ENCODE measurements around the gene CARD9. TPM values are rescaled to one million over a fixed set of nuclear protein-coding genes. Genes with fewer than 3 reads are reported as not detected.

CARD9 gene
- total RNA-seq, 1 donor from 2014 or later = 0.89 TPM

DNA sequence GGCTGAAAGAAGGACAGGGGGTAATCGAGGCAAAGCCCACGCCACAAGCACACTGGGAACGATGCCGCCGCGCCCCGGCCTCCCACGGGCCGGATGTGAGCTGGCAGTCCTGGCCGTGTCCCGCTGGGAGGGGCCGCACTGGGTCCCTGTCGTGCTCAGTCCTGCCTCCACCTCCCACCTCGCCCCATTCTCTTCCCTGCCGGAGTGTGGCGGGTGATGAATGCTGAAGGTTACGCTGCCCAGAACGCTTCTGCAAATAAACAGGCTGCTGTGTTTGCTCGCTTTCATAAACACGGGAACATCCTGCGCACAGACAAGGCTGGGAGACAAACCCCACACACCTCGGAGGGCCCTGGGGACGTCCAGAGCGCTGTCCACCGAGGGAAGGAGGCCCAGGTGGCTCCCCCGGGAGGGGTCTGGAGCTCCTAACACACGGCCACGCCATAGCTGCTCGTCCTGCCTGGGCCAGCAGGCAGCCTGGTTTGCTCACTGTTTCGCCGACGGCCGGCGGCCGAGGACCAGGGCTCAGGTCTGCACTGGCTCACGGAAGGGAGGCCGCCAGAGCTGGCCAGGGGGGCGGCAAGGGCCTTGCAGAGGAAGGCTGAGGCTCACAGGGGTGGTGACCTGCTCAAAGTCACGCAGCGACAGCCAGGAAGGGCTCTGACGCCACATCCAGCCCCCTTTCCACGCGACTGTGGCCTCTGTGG lies 12.3 kb downstream of the CARD9 start:
- intact Hi-C loops (cut with micrococcal nuclease) = loop anchor here (5.0 kb wide), 1 partner anchor 34 kb away; the partner anchor contains the start of gene GPSM1
- CTCF ChIA-PET = no interaction called here
- Mint-ChIP-seq H3K36me3 (ENCODE audit: low read depth) (peaks cover 20% of the 10 kb centered on the region), H3K9me3 (no peaks in the 10 kb centered on the region), H3K27me3 (no peaks in the 10 kb centered on the region), H3K4me3 (no peak overlapping the region), H3K4me1 (peaks cover 9% of the 10 kb centered on the region), H3K27ac (no peak overlapping the region)
- ATAC-seq (ENCODE audit: low read depth) (no peak), DNase-seq (no peak)
- POLR2A ChIA-PET = interaction anchor here (0.6 kb wide), 1 partner anchor 48 kb away, joined by 3 read pairs; no protein-coding TSS in a partner anchor
- TF ChIP-seq, protein P1, sequence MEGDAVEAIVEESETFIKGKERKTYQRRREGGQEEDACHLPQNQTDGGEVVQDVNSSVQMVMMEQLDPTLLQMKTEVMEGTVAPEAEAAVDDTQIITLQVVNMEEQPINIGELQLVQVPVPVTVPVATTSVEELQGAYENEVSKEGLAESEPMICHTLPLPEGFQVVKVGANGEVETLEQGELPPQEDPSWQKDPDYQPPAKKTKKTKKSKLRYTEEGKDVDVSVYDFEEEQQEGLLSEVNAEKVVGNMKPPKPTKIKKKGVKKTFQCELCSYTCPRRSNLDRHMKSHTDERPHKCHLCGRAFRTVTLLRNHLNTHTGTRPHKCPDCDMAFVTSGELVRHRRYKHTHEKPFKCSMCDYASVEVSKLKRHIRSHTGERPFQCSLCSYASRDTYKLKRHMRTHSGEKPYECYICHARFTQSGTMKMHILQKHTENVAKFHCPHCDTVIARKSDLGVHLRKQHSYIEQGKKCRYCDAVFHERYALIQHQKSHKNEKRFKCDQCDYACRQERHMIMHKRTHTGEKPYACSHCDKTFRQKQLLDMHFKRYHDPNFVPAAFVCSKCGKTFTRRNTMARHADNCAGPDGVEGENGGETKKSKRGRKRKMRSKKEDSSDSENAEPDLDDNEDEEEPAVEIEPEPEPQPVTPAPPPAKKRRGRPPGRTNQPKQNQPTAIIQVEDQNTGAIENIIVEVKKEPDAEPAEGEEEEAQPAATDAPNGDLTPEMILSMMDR (IDR thresholded peaks at IDR 0.05) = no peak

DNA sequence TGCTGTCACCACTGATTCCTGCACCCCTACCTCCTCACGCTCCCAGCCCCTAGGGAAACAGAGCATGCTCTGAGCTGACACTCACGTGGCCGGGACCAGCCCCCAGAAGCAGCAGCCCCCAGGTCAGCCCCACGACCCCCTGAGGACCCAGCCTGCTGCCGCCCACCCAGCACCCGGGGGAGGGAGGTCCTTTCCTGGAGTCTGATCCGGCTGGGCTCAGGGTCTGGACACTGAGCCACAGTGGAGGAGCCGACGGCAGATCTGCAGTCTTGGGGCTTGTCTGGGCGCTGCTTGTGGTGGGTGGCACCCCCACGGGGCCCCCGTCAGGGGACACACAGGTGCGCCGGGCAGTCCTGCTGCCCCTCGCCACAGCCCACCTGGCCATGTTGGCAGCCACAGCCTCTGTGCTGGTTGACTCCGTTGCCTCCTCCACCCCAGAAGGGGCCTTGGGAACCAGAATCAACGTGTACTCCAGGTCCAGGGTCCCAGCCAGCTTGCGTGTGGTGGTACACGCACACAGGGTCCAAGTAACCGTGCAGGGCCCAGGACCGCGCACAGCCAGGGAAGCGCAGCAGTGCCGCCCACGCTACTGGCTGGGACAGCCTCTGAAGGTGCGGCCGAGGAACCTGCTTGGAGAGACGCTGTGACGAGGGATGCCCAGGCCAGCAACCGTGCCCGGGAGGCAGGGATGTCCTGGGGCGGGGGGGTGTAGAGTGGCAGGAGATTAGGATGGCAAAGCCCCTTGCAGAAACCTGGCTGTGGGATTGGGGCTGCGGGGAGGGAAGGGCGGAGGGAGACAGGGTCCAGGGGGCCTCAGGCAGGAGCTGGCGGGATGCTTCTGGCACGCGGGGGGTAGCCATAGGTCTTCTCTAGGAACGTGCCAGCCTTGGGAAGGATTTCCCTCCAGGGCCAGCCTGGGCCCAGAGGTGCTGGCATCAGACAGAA lies 13.4 kb downstream of the CARD9 start:
- TF ChIP-seq, protein P1 (IDR thresholded peaks at IDR 0.05) = no peak
- ChIA-PET CTCF (interaction anchor here (0.8 kb wide), 1 partner anchor 1120 kb away, joined by 3 read pairs; no protein-coding TSS in a partner anchor), POLR2A (no interaction called here)
- Mint-ChIP-seq H3K4me3 (no peak overlapping the region), H3K9me3 (no peaks in the 10 kb centered on the region), H3K27me3 (no peaks in the 10 kb centered on the region), H3K4me1 (peaks cover 6% of the 10 kb centered on the region), H3K36me3 (ENCODE audit: low read depth) (peaks cover 20% of the 10 kb centered on the region), H3K27ac (no peak overlapping the region)
- intact Hi-C loops (cut with micrococcal nuclease) = loop anchor here (5.0 kb wide), 1 partner anchor 33 kb away; the partner anchor contains the start of gene GPSM1
- ATAC-seq (ENCODE audit: low read depth) (no peak), DNase-seq (no peak)

DNA sequence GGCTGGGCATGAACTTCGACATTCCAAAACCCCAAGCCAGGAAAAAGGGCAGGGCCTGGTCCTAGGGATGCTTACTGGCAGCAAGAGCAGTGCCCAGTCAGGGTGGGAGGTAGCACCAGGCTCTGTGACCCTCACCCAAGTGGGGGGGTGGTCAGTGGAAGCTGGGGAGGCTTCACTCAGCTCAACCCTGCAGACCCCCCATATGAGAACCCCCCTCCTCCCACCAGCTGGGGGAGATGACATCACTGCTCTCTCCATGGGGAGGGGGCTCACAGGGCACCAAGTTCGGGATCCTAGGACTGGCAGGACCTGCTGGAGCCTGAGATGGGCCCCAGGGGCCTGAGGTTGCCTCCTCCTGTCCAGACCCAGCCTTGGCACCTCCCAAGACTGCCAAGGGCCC lies 14.6 kb downstream of the CARD9 start:
- ATAC-seq (ENCODE audit: low read depth) = no peak
- Mint-ChIP-seq H3K36me3 (ENCODE audit: low read depth) (peaks cover 20% of the 10 kb centered on the region), H3K27me3 (no peaks in the 10 kb centered on the region), H3K4me1 (peaks cover 6% of the 10 kb centered on the region), H3K27ac (no peak overlapping the region), H3K4me3 (no peak overlapping the region), H3K9me3 (no peaks in the 10 kb centered on the region)
- CTCF ChIA-PET = no interaction called here
- POLR2A ChIA-PET = no interaction called here
- no peak for DNase-seq
- TF ChIP-seq, protein P1 (IDR thresholded peaks at IDR 0.05) = no peak
- intact Hi-C loops (cut with micrococcal nuclease) = no loop called here

DNA sequence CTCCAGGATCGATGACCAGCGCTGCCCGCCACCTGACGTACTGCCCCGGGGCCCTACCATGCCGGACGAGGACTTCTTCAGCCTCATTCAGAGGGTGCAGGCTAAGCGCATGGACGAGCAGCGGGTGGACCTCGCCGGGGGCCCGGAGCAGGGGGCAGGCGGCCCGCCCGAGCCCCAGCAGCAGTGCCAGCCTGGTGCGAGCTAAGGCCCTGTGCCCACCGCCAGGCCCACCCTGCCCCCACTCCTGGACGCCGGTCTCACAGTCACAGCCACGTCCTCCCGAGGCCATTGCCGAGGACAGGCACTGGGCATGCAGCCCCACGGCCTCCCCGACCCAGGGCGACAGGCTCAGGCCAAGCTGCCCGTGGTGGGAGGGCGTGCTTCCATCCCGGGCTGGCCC lies 15.5 kb downstream of the CARD9 start:
- Mint-ChIP-seq H3K36me3 (ENCODE audit: low read depth) (peaks cover 18% of the 10 kb centered on the region), H3K27ac (no peak overlapping the region), H3K4me1 (peaks cover 6% of the 10 kb centered on the region), H3K9me3 (no peaks in the 10 kb centered on the region), H3K27me3 (no peaks in the 10 kb centered on the region), H3K4me3 (no peak overlapping the region)
- ATAC-seq (ENCODE audit: low read depth) (no peak), DNase-seq (no peak)
- intact Hi-C loops (cut with micrococcal nuclease) = no loop called here
- CTCF ChIA-PET = no interaction called here
- TF ChIP-seq, protein P1 (IDR thresholded peaks at IDR 0.05) = no peak
- POLR2A ChIA-PET = no interaction called here

DNA sequence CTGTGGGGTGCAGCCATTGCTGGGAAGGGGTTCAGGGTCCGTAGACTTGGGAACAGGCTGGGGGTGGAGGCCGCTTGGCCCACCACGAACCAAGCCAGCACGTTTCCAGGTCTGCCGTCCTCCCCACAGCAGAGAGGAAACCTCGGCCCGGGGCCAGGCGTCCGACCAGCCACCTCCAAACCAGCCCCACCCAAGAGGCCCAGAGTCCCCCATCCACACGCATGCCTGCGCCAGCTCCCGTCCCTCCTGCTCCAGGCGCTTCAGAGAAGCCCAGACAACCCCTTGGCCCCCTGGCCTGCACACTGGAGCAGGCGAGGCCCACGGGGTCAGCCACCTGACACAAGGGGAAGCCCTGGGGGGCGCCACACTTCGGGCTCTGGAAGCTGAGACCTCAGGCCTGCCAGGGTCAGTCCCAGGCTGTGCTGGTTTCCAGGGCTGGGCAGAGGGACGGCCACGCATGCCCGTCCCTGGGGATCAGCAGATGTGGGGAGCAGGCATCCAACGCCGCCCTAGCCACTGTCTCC lies 16.2 kb downstream of the CARD9 start:
- ATAC-seq (ENCODE audit: low read depth) (no peak), DNase-seq (no peak)
- Mint-ChIP-seq H3K4me3 (no peak overlapping the region), H3K27me3 (no peaks in the 10 kb centered on the region), H3K4me1 (no peaks in the 10 kb centered on the region), H3K27ac (no peak overlapping the region), H3K9me3 (no peaks in the 10 kb centered on the region), H3K36me3 (ENCODE audit: low read depth) (peaks cover 15% of the 10 kb centered on the region)
- TF ChIP-seq, protein P1 (IDR thresholded peaks at IDR 0.05) = no peak
- intact Hi-C loops (cut with micrococcal nuclease) = no loop called here
- POLR2A ChIA-PET = no interaction called here
- CTCF ChIA-PET = no interaction called here

Measured in activated B cell treated with CpG ODN at 0.5 μM for 24 hours (primary cell).